ENCODE results near the gene KMT2C.
"Not testable (repeated sequence)": the region's sequence is repeated elsewhere in the genome, so short reads cannot be mapped to it uniquely, and the experiment has no call there.

The KMT2C gene

DNA sequence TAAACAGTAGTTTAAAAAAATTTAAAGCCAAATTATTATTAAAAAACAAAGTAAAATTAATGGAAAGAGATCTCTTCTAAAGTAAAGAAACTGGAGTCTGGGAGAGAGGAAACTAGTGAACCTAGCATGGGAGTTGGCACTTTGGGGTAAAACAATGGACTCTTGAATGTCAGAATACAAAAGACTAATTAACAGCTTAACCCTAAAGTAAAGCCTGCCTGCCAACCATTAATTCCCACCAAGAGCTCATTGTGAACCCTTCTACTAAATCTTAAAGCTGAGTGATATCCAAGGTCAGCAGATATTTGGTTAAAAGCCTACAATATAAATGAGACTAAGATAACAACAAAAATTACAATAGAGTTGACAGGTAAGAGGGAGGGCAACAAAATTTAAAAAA lies 36.5 kb downstream of the KMT2C start:
- no peak for DNase-seq

DNA sequence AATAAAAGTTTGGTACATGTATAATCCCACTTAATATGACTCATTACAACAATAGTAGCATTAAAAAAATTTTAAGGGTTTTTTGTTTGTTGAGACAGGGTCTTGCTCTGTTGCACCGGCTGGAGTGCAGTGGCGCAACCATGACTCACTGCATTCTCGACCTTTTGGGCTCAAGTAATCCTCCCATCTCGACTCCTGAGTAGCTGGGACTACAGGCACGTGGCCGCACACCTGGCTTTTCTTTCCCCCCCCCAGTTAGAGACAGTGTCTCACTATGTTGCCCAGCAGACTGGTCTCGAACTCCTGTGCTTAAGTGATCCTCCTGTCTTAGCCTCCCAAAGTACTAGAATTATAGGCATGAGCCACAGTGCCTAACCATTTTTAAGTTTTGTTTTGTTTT lies 40.7 kb downstream of the KMT2C start:
- DNase-seq = no peak

DNA sequence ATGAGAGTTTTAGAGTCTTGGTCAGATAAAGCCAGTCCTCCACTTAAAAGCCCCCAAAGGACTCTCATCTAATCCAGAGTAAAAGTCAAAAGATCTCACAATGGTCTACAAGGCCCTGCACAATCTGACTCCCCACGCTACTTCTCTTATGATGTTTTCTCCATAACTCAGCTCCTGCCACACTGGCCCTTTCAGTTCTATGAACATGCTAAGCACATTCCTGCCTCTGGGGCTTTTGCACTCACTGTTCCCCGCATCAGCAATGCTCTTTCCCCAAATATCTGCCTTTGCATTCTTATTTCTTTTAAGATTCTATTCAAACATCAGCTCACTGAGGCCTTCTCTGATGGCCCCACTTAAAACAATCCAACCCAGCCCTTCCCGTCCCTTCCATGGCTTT lies 41.6 kb downstream of the KMT2C start:
- not testable (repeated sequence) for DNase-seq

- no peak for DNase-seq
Measured at GRCh38 chr7:152392254-152392653, 43.5 kb downstream of the KMT2C start.

DNA sequence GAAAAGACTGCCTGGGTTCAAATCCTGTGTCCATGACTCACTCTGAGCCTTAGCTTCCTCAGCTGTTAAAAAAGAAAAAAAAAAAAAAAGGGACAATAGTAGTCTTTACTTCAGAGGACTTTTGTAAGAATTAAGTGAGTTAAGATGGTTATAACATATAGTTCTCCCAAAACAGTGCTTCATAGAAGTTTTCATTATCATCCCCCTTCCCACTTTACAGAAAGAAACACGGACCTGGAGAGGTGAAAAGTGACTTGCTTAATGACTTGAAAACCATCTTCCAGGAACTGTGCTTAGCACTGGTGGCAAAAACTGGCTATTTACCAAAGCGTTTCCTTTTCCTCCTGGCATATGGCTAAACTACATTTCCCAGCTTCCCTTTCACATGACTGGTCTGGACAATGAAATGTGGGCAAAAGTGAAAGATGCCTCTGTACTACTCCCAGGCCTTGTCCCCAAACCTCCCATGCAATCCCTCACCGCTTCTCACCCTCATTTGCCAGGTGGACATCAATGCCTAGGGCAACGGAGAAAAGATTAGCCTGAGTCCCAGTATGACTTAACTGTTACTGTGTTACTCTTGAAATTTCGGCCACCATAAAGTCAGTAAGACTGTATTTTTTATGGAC lies 49.6 kb downstream of the KMT2C start:
- DNase-seq = not testable (repeated sequence)

DNA sequence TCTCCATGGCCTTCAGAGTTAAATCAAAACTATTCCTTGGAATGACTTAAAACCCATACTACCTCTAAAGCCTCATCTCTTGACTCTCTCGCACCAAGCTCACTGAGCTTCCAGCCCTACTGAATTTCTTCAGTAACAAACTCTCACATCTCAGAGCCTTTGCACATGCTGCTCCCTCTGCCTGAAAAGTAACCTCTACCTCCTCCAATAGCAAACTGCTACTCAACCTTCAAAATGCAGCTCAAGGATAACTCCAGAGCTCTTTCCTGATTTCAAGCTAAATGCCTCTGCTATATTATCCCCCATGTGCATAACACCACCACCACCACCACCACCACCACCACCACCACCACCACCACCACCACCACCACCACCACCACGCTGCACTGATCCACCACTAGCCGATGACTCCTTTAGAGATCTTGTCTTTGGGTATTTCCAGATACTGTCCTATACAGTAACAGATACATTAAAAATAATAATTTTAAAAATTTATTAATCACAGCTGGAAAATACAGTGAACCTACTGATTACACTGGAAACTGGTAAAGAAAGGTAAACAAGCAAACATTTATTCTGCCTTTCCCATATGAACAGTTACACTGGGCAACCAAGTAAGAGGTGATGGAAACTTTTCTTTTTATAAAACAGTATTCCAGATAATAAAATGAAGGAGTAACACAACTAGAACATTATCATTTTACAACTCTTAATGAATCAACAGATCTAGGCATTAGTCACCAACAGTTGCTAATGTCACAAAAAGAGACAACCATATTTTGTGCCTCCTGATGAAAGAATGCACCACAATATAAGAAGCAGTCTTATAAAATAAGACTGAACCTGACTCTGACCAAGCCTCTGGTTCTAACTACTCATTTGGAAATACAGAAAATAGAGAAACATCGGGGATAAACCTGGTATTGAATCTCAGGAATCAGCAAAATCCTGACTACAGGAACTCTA lies 51.3 kb downstream of the KMT2C start:
- DNase-seq = peak in 1 of 2 donors; percentile 17

- DNase-seq = no peak
Measured at GRCh38 chr7:152383341-152384234, 52.2 kb downstream of the KMT2C start.

GRCh38 chr7:152382244-152382643 lies 53.6 kb downstream of the KMT2C start:
- no peak for DNase-seq

- not testable (repeated sequence) for DNase-seq
Measured at GRCh38 chr7:152380931-152381578, 54.7 kb downstream of the KMT2C start.

DNA sequence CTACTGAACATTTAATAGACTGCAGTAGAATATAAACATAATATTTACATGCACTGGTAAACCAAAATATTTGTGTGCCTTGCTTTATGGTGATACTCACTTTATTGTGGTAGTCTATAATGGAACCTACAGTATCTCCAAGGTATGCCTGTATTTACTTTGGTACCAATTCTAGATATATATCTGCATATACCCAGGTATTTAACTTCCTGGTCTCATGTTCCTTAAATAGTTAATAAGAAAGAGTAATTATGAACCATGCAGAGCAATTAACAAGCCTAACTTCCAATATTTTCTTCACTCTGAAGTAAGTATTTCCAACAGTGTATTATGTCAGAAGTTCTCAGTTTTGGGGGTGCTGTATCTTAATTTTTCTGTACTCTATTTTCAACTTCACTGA lies 57.3 kb downstream of the KMT2C start:
- not testable (repeated sequence) for DNase-seq

GRCh38 chr7:152376716-152377484 lies 58.9 kb downstream of the KMT2C start:
- DNase-seq = not testable (repeated sequence)

- no peak for DNase-seq
Measured at GRCh38 chr7:152370297-152370696, 65.5 kb downstream of the KMT2C start.

DNA sequence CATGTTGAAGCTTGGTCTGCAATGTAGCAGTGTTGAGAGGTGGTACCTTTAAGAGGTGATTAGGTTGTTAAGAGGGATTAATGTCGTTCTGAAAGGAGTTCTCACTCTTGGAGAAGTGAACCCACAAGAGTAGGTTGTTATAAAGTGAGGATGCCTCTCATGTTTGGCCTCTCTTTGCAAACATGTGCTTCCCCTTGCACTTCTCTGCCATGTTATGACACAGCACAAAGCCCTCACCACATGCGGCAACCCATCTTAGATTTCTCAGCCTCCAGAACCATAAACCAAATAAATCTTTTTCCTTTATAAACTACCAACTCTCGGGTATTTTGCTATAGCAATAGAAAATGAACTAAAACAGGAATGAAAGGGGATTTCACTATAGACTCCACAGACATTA lies 66.3 kb downstream of the KMT2C start:
- no peak for DNase-seq

DNA sequence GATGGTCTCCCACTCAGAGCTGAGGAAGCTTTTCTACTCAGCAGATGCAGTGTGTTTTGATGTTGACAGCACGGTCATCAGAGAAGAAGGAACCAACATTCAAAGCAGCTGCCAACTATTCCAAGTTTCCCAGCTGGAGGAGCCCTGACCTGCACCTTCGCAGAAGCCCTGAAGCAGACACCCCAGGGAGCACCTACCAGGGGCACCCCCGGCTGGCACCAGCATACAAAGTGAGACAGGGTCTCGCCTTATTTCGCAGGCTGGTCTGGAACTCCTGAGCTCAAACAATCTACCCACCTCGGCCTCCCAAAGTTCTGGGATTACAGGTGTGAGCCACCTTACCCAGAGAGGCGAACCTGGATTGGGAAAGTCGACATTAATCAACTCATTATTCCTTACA lies 68.6 kb downstream of the KMT2C start:
- no peak for DNase-seq

- no peak for DNase-seq
Measured at GRCh38 chr7:152366662-152367061, 69.1 kb downstream of the KMT2C start.

- no peak for DNase-seq
Measured at GRCh38 chr7:152365982-152366603, 69.7 kb downstream of the KMT2C start.

DNA sequence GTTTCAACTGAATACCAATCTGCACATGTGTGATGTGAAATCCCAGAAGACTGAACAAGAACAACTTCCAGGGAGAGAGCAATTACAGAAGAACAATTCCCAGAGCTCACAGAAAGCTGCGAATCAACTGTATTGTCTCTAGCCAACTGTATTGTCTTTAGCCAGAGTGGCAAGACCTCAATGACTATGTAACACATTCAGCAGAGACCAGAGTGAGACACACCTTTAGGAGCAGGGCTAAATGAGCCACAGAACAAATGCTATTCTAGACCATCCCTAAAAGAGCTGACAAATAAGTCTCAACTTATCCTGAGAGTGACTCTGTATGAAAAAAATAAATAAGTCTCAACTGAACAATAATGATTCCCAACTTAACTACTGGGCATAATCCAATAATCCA lies 72.0 kb downstream of the KMT2C start:
- no peak for DNase-seq

- DNase-seq = no peak
Measured at GRCh38 chr7:152362128-152362926, 73.5 kb downstream of the KMT2C start.

DNA sequence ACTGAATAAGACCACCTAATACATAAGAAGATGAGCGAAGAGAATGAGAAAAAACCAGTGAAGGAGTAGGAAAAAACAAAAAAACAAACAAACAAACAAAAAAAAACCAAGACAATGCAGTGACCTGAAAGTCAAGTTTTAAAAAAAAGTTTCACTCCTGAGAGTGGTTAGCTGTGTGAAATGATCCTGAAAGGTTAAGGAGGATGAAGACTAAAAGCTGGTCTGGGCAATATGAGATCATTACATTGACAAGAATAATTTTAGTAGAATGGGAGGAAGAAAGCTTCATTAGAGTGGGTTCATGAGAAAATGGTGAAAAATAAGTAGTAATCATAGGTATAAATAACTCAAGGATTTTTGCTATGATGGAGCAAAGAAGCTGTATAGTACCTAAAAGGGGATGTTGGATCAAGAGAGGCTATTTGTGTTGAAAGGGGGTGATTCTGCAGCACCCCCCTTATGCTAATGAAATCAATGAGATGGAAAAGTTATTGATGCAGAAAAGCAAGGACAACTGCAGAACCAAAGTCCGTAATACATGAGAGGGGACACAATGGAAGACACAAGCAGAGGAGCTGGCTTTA lies 80.2 kb downstream of the KMT2C start:
- no peak for DNase-seq

DNA sequence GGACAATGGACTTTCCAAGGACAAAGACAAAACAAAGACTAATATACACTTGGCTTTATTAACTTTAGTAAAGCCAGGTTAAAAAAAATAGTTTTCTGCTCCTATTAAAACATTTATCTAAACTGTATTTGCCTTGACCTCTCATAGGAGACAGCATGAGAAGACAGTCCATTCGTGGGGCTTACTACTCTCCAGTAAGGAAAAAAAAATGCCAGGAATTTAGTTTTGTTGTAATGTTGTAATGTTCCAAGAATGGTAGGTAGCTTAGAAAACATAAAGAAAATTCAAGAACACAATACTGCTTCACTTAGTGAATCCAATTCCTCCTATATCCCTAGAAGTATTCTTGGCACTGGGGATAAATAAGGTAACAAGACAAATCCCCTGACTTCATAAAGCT lies 81.7 kb downstream of the KMT2C start:
- DNase-seq = no peak

All from CD4-positive, alpha-beta T cell treated with Interleukin-4 for 1 hour (primary cell).